NB4 (cell line): ENCODE measurements around the gene BMP4.

Source experiments
- CTCF ChIP-seq: IDR thresholded peaks from one replicate; pipeline ENCODE4 v1.5.1; 2012; ENCODE audit warnings: low read depth, low read length
- POLR2A ChIP-seq: IDR thresholded peaks from 2 replicates; pipeline ENCODE4 v1.6.1; 2011; ENCODE audit warnings: mild to moderate bottlenecking; ENCODE audit not compliant: insufficient read length; ENCODE audit errors: extremely low read depth
- TF ChIP-seq, protein P1 (sequence below): IDR thresholded peaks from 2 replicates; pipeline ENCODE4 v1.6.1; 2011; ENCODE audit warnings: low read depth, low read length

DNA sequence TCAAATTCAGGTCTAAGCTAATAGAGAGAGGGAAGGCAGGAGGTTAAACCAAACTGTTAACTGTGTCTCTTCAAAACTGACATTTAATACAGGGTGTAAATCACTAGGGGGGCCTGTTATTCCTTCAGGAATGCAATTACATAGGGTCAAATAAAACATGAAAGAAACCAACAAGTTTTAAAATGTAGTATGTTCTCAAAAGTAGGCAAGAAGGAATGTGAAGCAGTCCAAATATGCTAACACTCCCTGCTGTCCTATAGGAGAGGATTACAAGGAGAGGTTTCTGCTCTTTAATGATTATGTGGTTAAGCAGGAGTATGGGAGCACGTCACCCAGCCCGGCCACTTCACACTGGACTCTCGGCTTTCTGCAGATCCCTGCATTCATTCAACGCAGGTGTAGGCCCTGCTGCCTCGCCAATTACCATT is 42.5 kb upstream of the BMP4 start:
- TF ChIP-seq CTCF (no peak), POLR2A (no peak)
- TF ChIP-seq, protein P1, sequence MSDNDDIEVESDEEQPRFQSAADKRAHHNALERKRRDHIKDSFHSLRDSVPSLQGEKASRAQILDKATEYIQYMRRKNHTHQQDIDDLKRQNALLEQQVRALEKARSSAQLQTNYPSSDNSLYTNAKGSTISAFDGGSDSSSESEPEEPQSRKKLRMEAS: no peak
